Measurements from ENCODE around the gene DHH.

GRCh38 chr12:49091836-49092085 lies 2.8 kb downstream of the DHH start:
- TF ChIP-seq, protein P1, sequence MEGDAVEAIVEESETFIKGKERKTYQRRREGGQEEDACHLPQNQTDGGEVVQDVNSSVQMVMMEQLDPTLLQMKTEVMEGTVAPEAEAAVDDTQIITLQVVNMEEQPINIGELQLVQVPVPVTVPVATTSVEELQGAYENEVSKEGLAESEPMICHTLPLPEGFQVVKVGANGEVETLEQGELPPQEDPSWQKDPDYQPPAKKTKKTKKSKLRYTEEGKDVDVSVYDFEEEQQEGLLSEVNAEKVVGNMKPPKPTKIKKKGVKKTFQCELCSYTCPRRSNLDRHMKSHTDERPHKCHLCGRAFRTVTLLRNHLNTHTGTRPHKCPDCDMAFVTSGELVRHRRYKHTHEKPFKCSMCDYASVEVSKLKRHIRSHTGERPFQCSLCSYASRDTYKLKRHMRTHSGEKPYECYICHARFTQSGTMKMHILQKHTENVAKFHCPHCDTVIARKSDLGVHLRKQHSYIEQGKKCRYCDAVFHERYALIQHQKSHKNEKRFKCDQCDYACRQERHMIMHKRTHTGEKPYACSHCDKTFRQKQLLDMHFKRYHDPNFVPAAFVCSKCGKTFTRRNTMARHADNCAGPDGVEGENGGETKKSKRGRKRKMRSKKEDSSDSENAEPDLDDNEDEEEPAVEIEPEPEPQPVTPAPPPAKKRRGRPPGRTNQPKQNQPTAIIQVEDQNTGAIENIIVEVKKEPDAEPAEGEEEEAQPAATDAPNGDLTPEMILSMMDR (conservative IDR thresholded peaks at IDR 0.05), result no peak
- TF ChIP-seq ZFX (IDR thresholded peaks at IDR 0.05), result no peak
